ENCODE measurements around the gene ANK2.

ANK2 gene

GRCh38 chr4:113050371-113050755 is 910 bp downstream of the ANK2 start:
- Histone ChIP-seq H3K4me1 (ENCODE audit: insufficient read depth, low read length) (no peaks in the 10 kb centered on the region), H3K4me2 (ENCODE audit: insufficient read depth, low read length) (no peak overlapping the region), H4K20me1 (ENCODE audit: insufficient read depth, low read length) (no peaks in the 10 kb centered on the region), H3K27me3 (ENCODE audit: insufficient read depth, low read length, poor library complexity) (no peaks in the 10 kb centered on the region), H3K27ac (ENCODE audit: low read length) (no peak overlapping the region), H3K9me3 (ENCODE audit: insufficient read depth, low read length, severe bottlenecking) (no peaks in the 10 kb centered on the region), H3K79me2 (ENCODE audit: insufficient read depth, low read length) (no peaks in the 10 kb centered on the region), H3K9ac (ENCODE audit: low read depth, low read length) (no peak overlapping the region), H2AFZ (ENCODE audit: low read depth, low read length) (no peak overlapping the region), H3K36me3 (ENCODE audit: insufficient read depth, low read length) (no peaks in the 10 kb centered on the region), H3K4me3 (ENCODE audit: low read depth in 1 of 2, low read length in 2 of 2) (no peak overlapping the region)
- ATAC-seq (ENCODE audit: insufficient read depth, low read depth) (no peak), DNase-seq (no peak)
- TF ChIP-seq CTCF (IDR thresholded peaks at IDR 0.05; ENCODE audit: borderline replicate concordance, extremely low read depth, low read length, poor library complexity, severe bottlenecking), result no peak
- TF ChIP-seq EZH2 (IDR thresholded peaks at IDR 0.05; ENCODE audit: borderline replicate concordance, low read depth, low read length, severe bottlenecking), result no peak

- no peak overlapping the region for H3K9ac ChIP-seq (ENCODE audit: low read depth, low read length)
- no peaks in the 10 kb centered on the region for H3K36me3 ChIP-seq (ENCODE audit: insufficient read depth, low read length)
- no peak overlapping the region for H2AFZ ChIP-seq (ENCODE audit: low read depth, low read length)
- no peaks in the 10 kb centered on the region for H3K79me2 ChIP-seq (ENCODE audit: insufficient read depth, low read length)
- H3K4me2 ChIP-seq (ENCODE audit: insufficient read depth, low read length), result no peak overlapping the region
- H3K4me3 ChIP-seq (ENCODE audit: low read depth in 1 of 2, low read length in 2 of 2), result no peak overlapping the region
- H3K27me3 ChIP-seq (ENCODE audit: insufficient read depth, low read length, poor library complexity), result no peaks in the 10 kb centered on the region
- no peak overlapping the region for H3K27ac ChIP-seq (ENCODE audit: low read length)
- H4K20me1 ChIP-seq (ENCODE audit: insufficient read depth, low read length), result no peaks in the 10 kb centered on the region
- no peak for TF ChIP-seq CTCF (IDR thresholded peaks at IDR 0.05; ENCODE audit: borderline replicate concordance, extremely low read depth, low read length, poor library complexity, severe bottlenecking)
- no peak for TF ChIP-seq EZH2 (IDR thresholded peaks at IDR 0.05; ENCODE audit: borderline replicate concordance, low read depth, low read length, severe bottlenecking)
- ATAC-seq (ENCODE audit: insufficient read depth, low read depth) (no peak), DNase-seq (no peak)
- H3K4me1 ChIP-seq (ENCODE audit: insufficient read depth, low read length), result no peaks in the 10 kb centered on the region
- H3K9me3 ChIP-seq (ENCODE audit: insufficient read depth, low read length, severe bottlenecking), result no peaks in the 10 kb centered on the region
Measured at GRCh38 chr4:113050837-113051236, 1.4 kb downstream of the ANK2 start.

GRCh38 chr4:113051361-113051760 is 1.9 kb downstream of the ANK2 start:
- no peaks in the 10 kb centered on the region for H4K20me1 ChIP-seq (ENCODE audit: insufficient read depth, low read length)
- H3K4me1 ChIP-seq (ENCODE audit: insufficient read depth, low read length), result no peaks in the 10 kb centered on the region
- no peak for TF ChIP-seq EZH2 (IDR thresholded peaks at IDR 0.05; ENCODE audit: borderline replicate concordance, low read depth, low read length, severe bottlenecking)
- TF ChIP-seq CTCF (IDR thresholded peaks at IDR 0.05; ENCODE audit: borderline replicate concordance, extremely low read depth, low read length, poor library complexity, severe bottlenecking), result no peak
- no peak overlapping the region for H2AFZ ChIP-seq (ENCODE audit: low read depth, low read length)
- H3K27ac ChIP-seq (ENCODE audit: low read length), result no peak overlapping the region
- no peak for DNase-seq
- H3K4me3 ChIP-seq (ENCODE audit: low read depth in 1 of 2, low read length in 2 of 2), result no peak overlapping the region
- no peaks in the 10 kb centered on the region for H3K79me2 ChIP-seq (ENCODE audit: insufficient read depth, low read length)
- H3K36me3 ChIP-seq (ENCODE audit: insufficient read depth, low read length), result no peaks in the 10 kb centered on the region
- H3K4me2 ChIP-seq (ENCODE audit: insufficient read depth, low read length), result no peak overlapping the region
- ATAC-seq (ENCODE audit: insufficient read depth, low read depth), result no peak
- no peaks in the 10 kb centered on the region for H3K27me3 ChIP-seq (ENCODE audit: insufficient read depth, low read length, poor library complexity)
- no peaks in the 10 kb centered on the region for H3K9me3 ChIP-seq (ENCODE audit: insufficient read depth, low read length, severe bottlenecking)
- no peak overlapping the region for H3K9ac ChIP-seq (ENCODE audit: low read depth, low read length)

- H3K4me3 ChIP-seq (ENCODE audit: low read depth in 1 of 2, low read length in 2 of 2), result no peak overlapping the region
- no peaks in the 10 kb centered on the region for H3K36me3 ChIP-seq (ENCODE audit: insufficient read depth, low read length)
- no peaks in the 10 kb centered on the region for H3K9me3 ChIP-seq (ENCODE audit: insufficient read depth, low read length, severe bottlenecking)
- no peaks in the 10 kb centered on the region for H4K20me1 ChIP-seq (ENCODE audit: insufficient read depth, low read length)
- TF ChIP-seq EZH2 (IDR thresholded peaks at IDR 0.05; ENCODE audit: borderline replicate concordance, low read depth, low read length, severe bottlenecking), result no peak
- TF ChIP-seq CTCF (IDR thresholded peaks at IDR 0.05; ENCODE audit: borderline replicate concordance, extremely low read depth, low read length, poor library complexity, severe bottlenecking), result no peak
- H3K27ac ChIP-seq (ENCODE audit: low read length), result no peak overlapping the region
- ATAC-seq (ENCODE audit: insufficient read depth, low read depth) (peak; percentile 97), DNase-seq (peak; percentile 49)
- no peaks in the 10 kb centered on the region for H3K79me2 ChIP-seq (ENCODE audit: insufficient read depth, low read length)
- H3K4me1 ChIP-seq (ENCODE audit: insufficient read depth, low read length), result no peaks in the 10 kb centered on the region
- H3K4me2 ChIP-seq (ENCODE audit: insufficient read depth, low read length), result no peak overlapping the region
- no peak overlapping the region for H2AFZ ChIP-seq (ENCODE audit: low read depth, low read length)
- H3K9ac ChIP-seq (ENCODE audit: low read depth, low read length), result no peak overlapping the region
- no peaks in the 10 kb centered on the region for H3K27me3 ChIP-seq (ENCODE audit: insufficient read depth, low read length, poor library complexity)
Measured at GRCh38 chr4:113052379-113052951, 3.0 kb downstream of the ANK2 start.
